ENCODE results near the gene ECHDC3.

DNA sequence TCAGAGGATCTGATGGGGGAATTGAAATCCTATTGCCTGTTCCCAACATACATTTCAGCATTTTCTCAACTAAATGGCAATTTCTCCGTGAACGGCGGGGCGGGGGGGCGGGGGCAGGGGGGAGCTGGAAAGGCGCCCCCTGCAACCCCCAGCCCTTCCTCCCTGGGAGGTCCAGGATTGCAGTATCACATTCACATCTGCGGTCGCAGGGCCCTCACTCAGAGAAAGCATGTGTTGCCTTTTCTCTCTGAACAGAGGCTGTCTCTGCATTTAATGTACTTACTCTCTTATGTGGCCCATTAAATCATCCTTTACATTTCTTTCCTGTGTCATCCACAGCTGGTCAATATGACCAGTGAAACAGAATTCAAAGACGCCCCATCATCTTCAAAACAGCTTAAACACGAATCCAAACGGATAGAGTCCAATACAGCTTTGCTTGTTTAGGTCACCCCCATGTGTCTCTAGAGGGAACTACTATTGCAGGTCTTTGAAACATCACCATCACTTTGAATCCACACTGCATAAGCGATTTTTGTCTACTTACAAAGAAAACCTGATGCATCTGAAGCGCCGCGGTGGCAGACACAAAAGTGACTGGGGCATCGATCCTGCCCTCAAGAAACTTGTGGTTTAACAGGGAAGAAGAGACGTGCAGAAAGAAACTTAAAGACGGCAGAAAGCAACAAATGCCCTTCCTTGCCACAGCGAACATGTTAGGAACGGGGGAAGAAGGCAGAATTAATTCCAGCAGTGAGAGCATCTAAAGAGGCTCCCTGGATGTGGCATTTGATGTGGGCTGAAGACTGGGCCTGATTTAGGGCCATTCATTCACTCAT is 17.0 kb upstream of the ECHDC3 start:
- TF ChIP-seq, protein P1, sequence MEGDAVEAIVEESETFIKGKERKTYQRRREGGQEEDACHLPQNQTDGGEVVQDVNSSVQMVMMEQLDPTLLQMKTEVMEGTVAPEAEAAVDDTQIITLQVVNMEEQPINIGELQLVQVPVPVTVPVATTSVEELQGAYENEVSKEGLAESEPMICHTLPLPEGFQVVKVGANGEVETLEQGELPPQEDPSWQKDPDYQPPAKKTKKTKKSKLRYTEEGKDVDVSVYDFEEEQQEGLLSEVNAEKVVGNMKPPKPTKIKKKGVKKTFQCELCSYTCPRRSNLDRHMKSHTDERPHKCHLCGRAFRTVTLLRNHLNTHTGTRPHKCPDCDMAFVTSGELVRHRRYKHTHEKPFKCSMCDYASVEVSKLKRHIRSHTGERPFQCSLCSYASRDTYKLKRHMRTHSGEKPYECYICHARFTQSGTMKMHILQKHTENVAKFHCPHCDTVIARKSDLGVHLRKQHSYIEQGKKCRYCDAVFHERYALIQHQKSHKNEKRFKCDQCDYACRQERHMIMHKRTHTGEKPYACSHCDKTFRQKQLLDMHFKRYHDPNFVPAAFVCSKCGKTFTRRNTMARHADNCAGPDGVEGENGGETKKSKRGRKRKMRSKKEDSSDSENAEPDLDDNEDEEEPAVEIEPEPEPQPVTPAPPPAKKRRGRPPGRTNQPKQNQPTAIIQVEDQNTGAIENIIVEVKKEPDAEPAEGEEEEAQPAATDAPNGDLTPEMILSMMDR (IDR thresholded peaks at IDR 0.05) = peak; percentile 29 to 72
- no peak for TF ChIP-seq EP300 (IDR thresholded peaks at IDR 0.05)

Data from suprapubic skin (tissue), 3 donors.